SK-N-SH treated with all-trans-retinoic acid at 6 μM for 48 hours (cell line): ENCODE results near the gene CASP3.

Experiments
- ATAC-seq: fragments of 200-7000 bp; cut with Tn5 transposase; 3 replicates; pipeline ENCODE4 v1.9.1; 2020; ENCODE audit warnings: mild to moderate bottlenecking, moderate library complexity
- BACH2 ChIP-seq: fragments of 250-450 bp; sonication (Bioruptor Pico); IDR thresholded peaks from 2 replicates; pipeline ENCODE4 v1.9.0; 2021; ENCODE audit warnings: mild to moderate bottlenecking, borderline replicate concordance
- CSDC2 ChIP-seq: fragments of 250-450 bp; sonication (Bioruptor Pico); IDR thresholded peaks from 2 replicates; pipeline ENCODE4 v1.5.0; 2020; ENCODE audit warnings: mild to moderate bottlenecking, moderate library complexity
- ESRRG ChIP-seq: fragments of 250-450 bp; sonication (Bioruptor Pico); IDR thresholded peaks from 2 replicates; pipeline ENCODE4 v1.6.1; 2021; ENCODE audit warnings: mild to moderate bottlenecking
- GLIS3 ChIP-seq: fragments of 250-450 bp; sonication (Bioruptor Pico); IDR thresholded peaks from 2 replicates; pipeline ENCODE4 v1.5.0; 2020; ENCODE audit warnings: mild to moderate bottlenecking, moderate library complexity
- ISL1 ChIP-seq: fragments of 250-450 bp; sonication (Bioruptor Pico); IDR thresholded peaks from 2 replicates; pipeline ENCODE4 v2.1.2; 2022; ENCODE audit warnings: mild to moderate bottlenecking, moderate library complexity
- OSR1 ChIP-seq: fragments of 250-450 bp; sonication (Bioruptor Pico); IDR thresholded peaks from 2 replicates; pipeline ENCODE4 v1.8.0; 2022; ENCODE audit warnings: moderate library complexity, mild to moderate bottlenecking, inconsistent platforms
- PATZ1 ChIP-seq: fragments of 250-450 bp; sonication (Bioruptor Pico); IDR thresholded peaks from 2 replicates; pipeline ENCODE4 v1.8.0; 2020; ENCODE audit warnings: mild to moderate bottlenecking, moderate library complexity, borderline replicate concordance
- PPARA ChIP-seq: fragments of 250-450 bp; sonication (Bioruptor Pico); IDR thresholded peaks from 2 replicates; pipeline ENCODE4 v1.5.0; 2020; ENCODE audit warnings: mild to moderate bottlenecking, borderline replicate concordance
- RARB ChIP-seq: fragments of 250-450 bp; sonication (Bioruptor Pico); IDR thresholded peaks from 2 replicates; pipeline ENCODE4 v1.8.0; 2021; ENCODE audit warnings: mild to moderate bottlenecking, moderate library complexity
- TCF4 ChIP-seq: fragments of 250-450 bp; sonication (Bioruptor Pico); IDR thresholded peaks from 2 replicates; pipeline ENCODE4 v1.8.0; 2021; ENCODE audit warnings: mild to moderate bottlenecking, moderate library complexity, borderline replicate concordance
- TOX ChIP-seq: fragments of 250-450 bp; sonication (Bioruptor Pico); IDR thresholded peaks from 2 replicates; pipeline ENCODE4 v1.8.0; 2021; ENCODE audit warnings: mild to moderate bottlenecking, moderate library complexity, borderline replicate concordance
- ZC3H10 ChIP-seq: fragments of 250-450 bp; sonication (Bioruptor Pico); IDR thresholded peaks from 2 replicates; pipeline ENCODE4 v1.5.1; 2021; ENCODE audit warnings: mild to moderate bottlenecking, moderate library complexity
- ZFP3 ChIP-seq: fragments of 250-450 bp; sonication (Bioruptor Pico); IDR thresholded peaks from 2 replicates; pipeline ENCODE4 v1.5.0; 2020; ENCODE audit warnings: mild to moderate bottlenecking, moderate library complexity
- ZNF565 ChIP-seq: fragments of 450-650 bp; formaldehyde crosslinking; conservative IDR thresholded peaks from 2 replicates; pipeline ENCODE4 v1.5.0; 2020; ENCODE audit warnings: low read depth, mild to moderate bottlenecking, moderate library complexity
- ZNF8 ChIP-seq: fragments of 450-650 bp; formaldehyde crosslinking; IDR thresholded peaks from 2 replicates; pipeline ENCODE4 v1.5.0; 2020; ENCODE audit warnings: mild to moderate bottlenecking, moderate library complexity
- TF ChIP-seq, protein P1 (sequence below): fragments of 250-450 bp; sonication (Bioruptor Pico); IDR thresholded peaks from 2 replicates; pipeline ENCODE4 v1.5.1; 2020; ENCODE audit warnings: low read depth, mild to moderate bottlenecking, moderate library complexity
- TF ChIP-seq, protein P2 (sequence below): fragments of 250-450 bp; sonication (Bioruptor Pico); IDR thresholded peaks from 2 replicates; pipeline ENCODE4 v1.5.1; 2021; ENCODE audit warnings: mild to moderate bottlenecking, moderate library complexity
- TF ChIP-seq, protein P3 (sequence below): fragments of 250-450 bp; sonication (Bioruptor Pico); IDR thresholded peaks from 2 replicates; pipeline ENCODE4 v1.5.0; 2020; ENCODE audit warnings: mild to moderate bottlenecking, moderate library complexity

The CASP3 gene

GRCh38 chr4:184675821-184676492 lies 26.7 kb upstream of the CASP3 start:
- TF ChIP-seq ISL1 (CRISPR knock-in tag) (no peak), ZFP3 (no peak), ZNF565 (CRISPR knock-in tag) (no peak), ZC3H10 (CRISPR knock-in tag) (no peak), RARB (CRISPR knock-in tag) (no peak), GLIS3 (CRISPR knock-in tag) (no peak), TCF4 (CRISPR knock-in tag) (no peak), PPARA (CRISPR knock-in tag) (no peak)
- TF ChIP-seq, protein P1, sequence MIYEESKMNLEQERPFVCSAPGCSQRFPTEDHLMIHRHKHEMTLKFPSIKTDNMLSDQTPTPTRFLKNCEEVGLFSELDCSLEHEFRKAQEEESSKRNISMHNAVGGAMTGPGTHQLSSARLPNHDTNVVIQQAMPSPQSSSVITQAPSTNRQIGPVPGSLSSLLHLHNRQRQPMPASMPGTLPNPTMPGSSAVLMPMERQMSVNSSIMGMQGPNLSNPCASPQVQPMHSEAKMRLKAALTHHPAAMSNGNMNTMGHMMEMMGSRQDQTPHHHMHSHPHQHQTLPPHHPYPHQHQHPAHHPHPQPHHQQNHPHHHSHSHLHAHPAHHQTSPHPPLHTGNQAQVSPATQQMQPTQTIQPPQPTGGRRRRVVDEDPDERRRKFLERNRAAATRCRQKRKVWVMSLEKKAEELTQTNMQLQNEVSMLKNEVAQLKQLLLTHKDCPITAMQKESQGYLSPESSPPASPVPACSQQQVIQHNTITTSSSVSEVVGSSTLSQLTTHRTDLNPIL (CRISPR knock-in tag) = no peak
- no peak for ATAC-seq

DNA sequence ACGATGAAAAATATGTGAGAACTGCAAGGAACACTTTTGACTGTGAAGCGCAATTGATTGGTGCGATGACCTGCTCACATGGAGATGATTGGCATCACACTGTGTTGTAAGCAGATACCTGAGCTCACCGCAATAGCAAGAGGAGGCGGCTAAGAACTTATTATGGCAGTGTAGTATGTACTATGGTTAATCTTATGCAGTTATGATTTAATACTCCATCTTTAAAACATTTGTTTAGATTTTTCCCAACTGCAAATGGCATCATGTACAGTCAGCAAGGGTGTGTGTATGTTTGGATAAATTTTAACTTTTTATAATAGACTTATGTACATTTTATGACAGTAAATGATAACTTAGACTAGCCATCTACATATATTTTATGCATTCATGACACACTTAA lies 25.8 kb upstream of the CASP3 start:
- TF ChIP-seq, protein P1 (CRISPR knock-in tag) = no peak
- TF ChIP-seq OSR1 (CRISPR knock-in tag) (no peak), TOX (CRISPR knock-in tag) (no peak), CSDC2 (CRISPR knock-in tag) (no peak), PPARA (CRISPR knock-in tag) (no peak), ZNF565 (CRISPR knock-in tag) (no peak), PATZ1 (CRISPR knock-in tag) (no peak)
- TF ChIP-seq, protein P2, sequence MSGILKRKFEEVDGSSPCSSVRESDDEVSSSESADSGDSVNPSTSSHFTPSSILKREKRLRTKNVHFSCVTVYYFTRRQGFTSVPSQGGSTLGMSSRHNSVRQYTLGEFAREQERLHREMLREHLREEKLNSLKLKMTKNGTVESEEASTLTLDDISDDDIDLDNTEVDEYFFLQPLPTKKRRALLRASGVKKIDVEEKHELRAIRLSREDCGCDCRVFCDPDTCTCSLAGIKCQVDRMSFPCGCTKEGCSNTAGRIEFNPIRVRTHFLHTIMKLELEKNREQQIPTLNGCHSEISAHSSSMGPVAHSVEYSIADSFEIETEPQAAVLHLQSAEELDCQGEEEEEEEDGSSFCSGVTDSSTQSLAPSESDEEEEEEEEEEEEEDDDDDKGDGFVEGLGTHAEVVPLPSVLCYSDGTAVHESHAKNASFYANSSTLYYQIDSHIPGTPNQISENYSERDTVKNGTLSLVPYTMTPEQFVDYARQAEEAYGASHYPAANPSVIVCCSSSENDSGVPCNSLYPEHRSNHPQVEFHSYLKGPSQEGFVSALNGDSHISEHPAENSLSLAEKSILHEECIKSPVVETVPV (CRISPR knock-in tag) = no peak

GRCh38 chr4:184674011-184674410 lies 24.8 kb upstream of the CASP3 start:
- ATAC-seq = no peak

More for the DNA sequence above, 25.8 kb upstream of the CASP3 start:
- no peak for ATAC-seq

GRCh38 chr4:184672741-184673140 lies 23.5 kb upstream of the CASP3 start:
- TF ChIP-seq OSR1 (CRISPR knock-in tag) (no peak), PATZ1 (CRISPR knock-in tag) (no peak), PPARA (CRISPR knock-in tag) (no peak), BACH2 (CRISPR knock-in tag) (no peak), ZFP3 (no peak), TCF4 (CRISPR knock-in tag) (no peak), ZNF565 (CRISPR knock-in tag) (no peak), CSDC2 (CRISPR knock-in tag) (no peak), ZNF8 (CRISPR knock-in tag) (no peak)
- TF ChIP-seq, protein P3, sequence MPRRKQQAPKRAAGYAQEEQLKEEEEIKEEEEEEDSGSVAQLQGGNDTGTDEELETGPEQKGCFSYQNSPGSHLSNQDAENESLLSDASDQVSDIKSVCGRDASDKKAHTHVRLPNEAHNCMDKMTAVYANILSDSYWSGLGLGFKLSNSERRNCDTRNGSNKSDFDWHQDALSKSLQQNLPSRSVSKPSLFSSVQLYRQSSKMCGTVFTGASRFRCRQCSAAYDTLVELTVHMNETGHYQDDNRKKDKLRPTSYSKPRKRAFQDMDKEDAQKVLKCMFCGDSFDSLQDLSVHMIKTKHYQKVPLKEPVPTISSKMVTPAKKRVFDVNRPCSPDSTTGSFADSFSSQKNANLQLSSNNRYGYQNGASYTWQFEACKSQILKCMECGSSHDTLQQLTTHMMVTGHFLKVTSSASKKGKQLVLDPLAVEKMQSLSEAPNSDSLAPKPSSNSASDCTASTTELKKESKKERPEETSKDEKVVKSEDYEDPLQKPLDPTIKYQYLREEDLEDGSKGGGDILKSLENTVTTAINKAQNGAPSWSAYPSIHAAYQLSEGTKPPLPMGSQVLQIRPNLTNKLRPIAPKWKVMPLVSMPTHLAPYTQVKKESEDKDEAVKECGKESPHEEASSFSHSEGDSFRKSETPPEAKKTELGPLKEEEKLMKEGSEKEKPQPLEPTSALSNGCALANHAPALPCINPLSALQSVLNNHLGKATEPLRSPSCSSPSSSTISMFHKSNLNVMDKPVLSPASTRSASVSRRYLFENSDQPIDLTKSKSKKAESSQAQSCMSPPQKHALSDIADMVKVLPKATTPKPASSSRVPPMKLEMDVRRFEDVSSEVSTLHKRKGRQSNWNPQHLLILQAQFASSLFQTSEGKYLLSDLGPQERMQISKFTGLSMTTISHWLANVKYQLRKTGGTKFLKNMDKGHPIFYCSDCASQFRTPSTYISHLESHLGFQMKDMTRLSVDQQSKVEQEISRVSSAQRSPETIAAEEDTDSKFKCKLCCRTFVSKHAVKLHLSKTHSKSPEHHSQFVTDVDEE (CRISPR knock-in tag) = no peak
- TF ChIP-seq, protein P2 (CRISPR knock-in tag) = no peak
- ATAC-seq = no peak

More at GRCh38 chr4:184674011-184674410, 24.8 kb upstream of the CASP3 start:
- no peak for TF ChIP-seq ESRRG
